RWPE2 (cell line): Measurements from ENCODE around the gene RNF19B.
A peak's percentile ranks its signal among the peaks of the same experiment; 100 is the strongest.

Source experiments
- ATAC-seq: fragments of 200-7000 bp; cut with Tn5 transposase; 3 replicates; pipeline ENCODE4 v1.9.1; 2021; ENCODE audit warnings: low read depth
- DNase-seq: peaks from one replicate; pipeline ENCODE4 v3.0.0-alpha.2; 2020; ENCODE audit warnings: low spot score
- H3K27ac ChIP-seq: fragments of 450-650 bp; 2 replicates; pipeline ENCODE4 v1.5.1; 2017; ENCODE audit warnings: mild to moderate bottlenecking; ENCODE audit not compliant: poor library complexity, severe bottlenecking
- H3K27me3 ChIP-seq: fragments of 250-450 bp; sonication (Bioruptor Pico); 2 replicates; pipeline ENCODE4 v1.5.1; 2021; ENCODE audit warnings: mild to moderate bottlenecking, moderate library complexity; ENCODE audit not compliant: insufficient read depth, poor library complexity, severe bottlenecking
- H3K36me3 ChIP-seq: fragments of 250-450 bp; sonication (Bioruptor Pico); 2 replicates; pipeline ENCODE4 v1.5.1; 2020; ENCODE audit warnings: low read depth, mild to moderate bottlenecking, moderate library complexity
- H3K4me1 ChIP-seq: fragments of 250-450 bp; sonication (Bioruptor Pico); 2 replicates; pipeline ENCODE4 v1.5.1; 2021; ENCODE audit warnings: mild to moderate bottlenecking, moderate library complexity; ENCODE audit not compliant: insufficient read depth, poor library complexity, severe bottlenecking
- H3K4me3 ChIP-seq: fragments of 250-450 bp; sonication (Bioruptor Pico); 2 replicates; pipeline ENCODE4 v1.5.1; 2021; ENCODE audit warnings: mild to moderate bottlenecking, moderate library complexity; ENCODE audit not compliant: severe bottlenecking
- H3K9me3 ChIP-seq: fragments of 250-450 bp; sonication (Bioruptor Pico); 2 replicates; pipeline ENCODE4 v1.5.1; 2021; ENCODE audit warnings: mild to moderate bottlenecking, moderate library complexity; ENCODE audit not compliant: severe bottlenecking
- CTCF ChIP-seq: fragments of 450-650 bp; IDR thresholded peaks from one replicate; pipeline ENCODE4 v1.5.1; 2017; ENCODE audit warnings: mild to moderate bottlenecking, moderate library complexity; ENCODE audit not compliant: poor library complexity, severe bottlenecking

Gene RNF19B

GRCh38 chr1:32957017-32957416 lies 7.6 kb downstream of the RNF19B start:
- peaks cover 30% of the 10 kb centered on the region for H3K4me1 ChIP-seq
- no peaks in the 10 kb centered on the region for H3K27me3 ChIP-seq
- no peak overlapping the region for H3K27ac ChIP-seq
- no peak overlapping the region for H3K4me3 ChIP-seq
- no peak for DNase-seq
- no peak for TF ChIP-seq CTCF
- no peak for ATAC-seq
- peaks cover 2% of the 10 kb centered on the region; the same call in 1 of the 2 replicates for H3K36me3 ChIP-seq
- H3K9me3 ChIP-seq: no peaks in the 10 kb centered on the region

GRCh38 chr1:32954168-32954567 lies 10.4 kb downstream of the RNF19B start:
- Histone ChIP-seq H3K4me1 (peaks cover 34% of the 10 kb centered on the region), H3K27ac (peak overlapping the region; percentile 86), H3K4me3 (no peak overlapping the region), H3K36me3 (peaks cover 4% of the 10 kb centered on the region; the same call in 1 of the 2 replicates), H3K27me3 (no peaks in the 10 kb centered on the region), H3K9me3 (no peaks in the 10 kb centered on the region)
- peak; percentile 70 for DNase-seq
- no peak for TF ChIP-seq CTCF
- peak; percentile 83 for ATAC-seq

- Histone ChIP-seq H3K27ac (peak overlapping the region; percentile 86), H3K9me3 (no peaks in the 10 kb centered on the region), H3K36me3 (peaks cover 10% of the 10 kb centered on the region; the same call in 1 of the 2 replicates), H3K4me1 (peaks cover 40% of the 10 kb centered on the region), H3K4me3 (no peak overlapping the region), H3K27me3 (no peaks in the 10 kb centered on the region)
- TF ChIP-seq CTCF: peak; percentile 6
- ATAC-seq (peak; percentile 88), DNase-seq (no peak)
Observed at GRCh38 chr1:32953495-32953894, 11.1 kb downstream of the RNF19B start.

- H3K9me3 ChIP-seq: no peaks in the 10 kb centered on the region
- no peak overlapping the region for H3K4me3 ChIP-seq
- no peak for ATAC-seq
- no peak for TF ChIP-seq CTCF
- H3K36me3 ChIP-seq: peaks cover 49% of the 10 kb centered on the region
- peaks cover 34% of the 10 kb centered on the region for H3K4me1 ChIP-seq
- no peaks in the 10 kb centered on the region for H3K27me3 ChIP-seq
- H3K27ac ChIP-seq: peak overlapping the region; percentile 19
- no peak for DNase-seq
Observed at GRCh38 chr1:32949519-32949918, 15.1 kb downstream of the RNF19B start.

- DNase-seq (no peak), ATAC-seq (no peak)
- H3K4me3 ChIP-seq: no peak overlapping the region
- peaks cover 55% of the 10 kb centered on the region for H3K36me3 ChIP-seq
- TF ChIP-seq CTCF: no peak
- peaks cover 28% of the 10 kb centered on the region for H3K4me1 ChIP-seq
- peak overlapping the region; percentile 19 for H3K27ac ChIP-seq
- no peaks in the 10 kb centered on the region for H3K27me3 ChIP-seq
- no peaks in the 10 kb centered on the region for H3K9me3 ChIP-seq
Observed at GRCh38 chr1:32948905-32949304, 15.7 kb downstream of the RNF19B start.
